H1 (cell line): ENCODE results near the gene TMEM139. TPM values are rescaled to one million over a fixed set of nuclear protein-coding genes. Genes with fewer than 3 reads are reported as not detected.

Experiments used
- CTCF ChIA-PET: fragments of 300-600 bp; sonication (Branson Sonifier 250); formaldehyde crosslinking; loops from one replicate; lab custom pipeline; 2021; ENCODE audit not compliant: partially characterized antibody; lab: Charles Lee
- POLR2A ChIA-PET: fragments of 300-600 bp; sonication (Branson Sonifier 250); formaldehyde crosslinking; loops from one replicate; lab custom pipeline; 2021; ENCODE audit warnings: inconsistent platforms; ENCODE audit not compliant: partially characterized antibody; lab: Charles Lee
- DNase-seq, 2 experiments: peaks; one replicate each; pipeline versions ENCODE4 v3.0.0 to v3.0.0-alpha.2; 2010 to 2022; ENCODE audit warnings: low spot score in 2 of 2, low read depth in 1 of 2, mixed read lengths in 1 of 2
- FAIRE-seq: peaks from 2 replicates; lab custom pipeline; 2011; peaks lifted over from hg19 to GRCh38; lab: Jason Lieb, UNC
- H2AFZ ChIP-seq: 2 replicates; pipeline ENCODE4 v1.8.1; 2012; ENCODE audit warnings: low read length, inconsistent platforms
- H2AK5ac ChIP-seq: 2 replicates; pipeline ENCODE4 v1.6.1; 2013; ENCODE audit warnings: low read depth, low read length
- H2BK120ac ChIP-seq: replicated peaks from 2 replicates; pipeline ENCODE3; 2013; ENCODE audit warnings: low read depth, low read length, inconsistent platforms
- H2BK12ac ChIP-seq: 2 replicates; pipeline ENCODE4 v1.6.1; 2013; ENCODE audit warnings: low read depth, low read length
- H2BK15ac ChIP-seq: 2 replicates; pipeline ENCODE4 v1.6.1; 2013; ENCODE audit warnings: low read length
- H2BK20ac ChIP-seq: 2 replicates; pipeline ENCODE4 v1.6.1; 2013; ENCODE audit warnings: low read length
- H2BK5ac ChIP-seq: 2 replicates; pipeline ENCODE4 v1.6.1; 2013; ENCODE audit warnings: low read depth, low read length
- H3K14ac ChIP-seq: 2 replicates; pipeline ENCODE4 v1.6.1; 2013; ENCODE audit warnings: inconsistent platforms; ENCODE audit not compliant: insufficient read length
- H3K18ac ChIP-seq: 2 replicates; pipeline ENCODE4 v1.6.1; 2013; ENCODE audit warnings: low read length; ENCODE audit errors: extremely low read depth
- H3K23ac ChIP-seq: 2 replicates; pipeline ENCODE4 v1.6.1; 2013; ENCODE audit warnings: inconsistent platforms; ENCODE audit not compliant: insufficient read length
- H3K23me2 ChIP-seq: 2 replicates; pipeline ENCODE4 v1.6.1; 2013; ENCODE audit warnings: low read depth, low read length
- H3K27ac ChIP-seq: 2 replicates; pipeline ENCODE4 v1.6.1; 2011; ENCODE audit warnings: low read depth, low read length, inconsistent platforms
- H3K27me3 ChIP-seq, 4 experiments: replicated peaks in 1 of 4; 1 replicate in 1 of 4; 2 replicates in 3 of 4; pipeline versions ENCODE4 v1.6.1 to v1.8.1; 2011 to 2013; ENCODE audit warnings: low read length in 3 of 4, mild to moderate bottlenecking in 3 of 4, inconsistent platforms in 2 of 4, mixed read lengths in 2 of 4, moderate library complexity in 1 of 4; ENCODE audit not compliant: control insufficient read depth in 3 of 4, insufficient read depth in 3 of 4; ENCODE audit errors: extremely low read depth in 1 of 4
- H3K36me3 ChIP-seq, 4 experiments: 2 replicates each; pipeline versions ENCODE4 v1.6.1 to v1.8.1; 2011 to 2013; ENCODE audit warnings: mild to moderate bottlenecking in 4 of 4, low read length in 3 of 4, moderate library complexity in 2 of 4, control low read depth in 1 of 4, inconsistent platforms in 1 of 4; ENCODE audit not compliant: insufficient read depth in 4 of 4, control insufficient read depth in 2 of 4
- H3K4ac ChIP-seq: replicated peaks from 2 replicates; pipeline ENCODE3; 2013; ENCODE audit warnings: low read length, low read depth, mixed read lengths, inconsistent platforms; ENCODE audit not compliant: insufficient read length
- H3K4me1 ChIP-seq, 4 experiments: replicated peaks in 1 of 4; 1 replicate in 1 of 4; 2 replicates in 3 of 4; pipeline versions ENCODE4 v1.6.1 to v1.8.1; 2011 to 2013; ENCODE audit warnings: low read length in 3 of 4, inconsistent platforms in 2 of 4, mixed read lengths in 1 of 4; ENCODE audit not compliant: insufficient read depth in 4 of 4, control insufficient read depth in 3 of 4
- H3K4me2 ChIP-seq, 2 experiments: 2 replicates each; pipeline versions ENCODE4 v1.6.1 to v1.8.1; 2011 to 2013; ENCODE audit warnings: low read depth in 2 of 2, low read length in 2 of 2, control low read depth in 1 of 2, inconsistent platforms in 1 of 2, mild to moderate bottlenecking in 1 of 2; ENCODE audit not compliant: insufficient read depth in 1 of 2
- H3K4me3 ChIP-seq, 4 experiments: fragments of 200-600, 300-600 bp in 1 of 4; sonication (generic), shearing (Covaris generic), sonication (Bioruptor Twin) in 1 of 4; 2 replicates each; pipeline versions ENCODE4 v1.5.1 to v1.8.1; 2011 to 2016; ENCODE audit warnings: low read length in 4 of 4, low read depth in 3 of 4, control low read depth in 2 of 4, inconsistent platforms in 2 of 4, mild to moderate bottlenecking in 2 of 4, mixed read lengths in 1 of 4, moderate library complexity in 1 of 4; ENCODE audit not compliant: insufficient read depth in 2 of 4; ENCODE audit errors: extremely low read depth in 1 of 4
- H3K56ac ChIP-seq: replicated peaks from 2 replicates; pipeline ENCODE3; 2013; ENCODE audit warnings: low read depth, mild to moderate bottlenecking, mixed read lengths, low read length, inconsistent platforms; ENCODE audit not compliant: insufficient read length
- H3K79me1 ChIP-seq: 2 replicates; pipeline ENCODE4 v1.6.1; 2013; ENCODE audit warnings: low read depth, low read length, control low read depth
- H3K79me2 ChIP-seq, 2 experiments: 2 replicates each; pipeline versions ENCODE4 v1.6.1 to v1.8.1; 2012 to 2013; ENCODE audit warnings: low read length in 2 of 2, mild to moderate bottlenecking in 2 of 2, inconsistent platforms in 1 of 2; ENCODE audit not compliant: insufficient read depth in 2 of 2, control insufficient read depth in 1 of 2
- H3K9ac ChIP-seq, 4 experiments: replicated peaks in 1 of 4; 1 replicate in 1 of 4; 2 replicates in 3 of 4; pipeline versions ENCODE4 v1.6.1 to v1.8.1; 2011 to 2013; ENCODE audit warnings: low read depth in 3 of 4, low read length in 3 of 4, control low read depth in 2 of 4, mild to moderate bottlenecking in 2 of 4, moderate library complexity in 2 of 4, inconsistent platforms in 1 of 4; ENCODE audit errors: extremely low read depth in 1 of 4
- H3K9me3 ChIP-seq, 2 experiments: 2 replicates each; pipeline versions ENCODE4 v1.6.1 to v1.8.1; 2012 to 2013; ENCODE audit warnings: mild to moderate bottlenecking in 2 of 2, moderate library complexity in 2 of 2, control low read depth in 1 of 2, inconsistent platforms in 1 of 2, low read depth in 1 of 2, low read length in 1 of 2, mixed read lengths in 1 of 2; ENCODE audit not compliant: insufficient read depth in 2 of 2
- H4K20me1 ChIP-seq, 2 experiments: replicated peaks in 1 of 2; 2 replicates each; pipeline versions ENCODE3 to v1.8.1; 2011 to 2013; ENCODE audit warnings: inconsistent platforms in 2 of 2, low read length in 2 of 2, mild to moderate bottlenecking in 1 of 2; ENCODE audit not compliant: insufficient read depth in 2 of 2, control insufficient read depth in 1 of 2
- H4K5ac ChIP-seq: 2 replicates; pipeline ENCODE4 v1.6.1; 2013; ENCODE audit warnings: low read length, low read depth, mixed read lengths, inconsistent platforms; ENCODE audit not compliant: insufficient read length
- H4K8ac ChIP-seq: 2 replicates; pipeline ENCODE4 v1.8.0; 2013; ENCODE audit warnings: mild to moderate bottlenecking, moderate library complexity, low read length, inconsistent platforms; ENCODE audit not compliant: insufficient read depth; ENCODE audit errors: extremely low read depth
- H4K91ac ChIP-seq: replicated peaks from 2 replicates; pipeline ENCODE3; 2013; ENCODE audit warnings: low read length, mixed read lengths, inconsistent platforms; ENCODE audit not compliant: insufficient read length
- ASH2L ChIP-seq: fragments of 200-600, 300-600 bp; sonication (generic); IDR thresholded peaks from one replicate; pipeline ENCODE4 v1.7.1; 2017; ENCODE audit warnings: low read length
- BCL11A ChIP-seq, 2 experiments: IDR thresholded peaks; one replicate each; pipeline ENCODE4 v1.6.1; 2011; ENCODE audit warnings: low read depth in 2 of 2, low read length in 2 of 2, mild to moderate bottlenecking in 2 of 2
- CEBPB ChIP-seq: IDR thresholded peaks from 2 replicates; pipeline ENCODE4 v1.6.1; 2012; ENCODE audit warnings: low read depth, low read length
- EGR1 ChIP-seq: IDR thresholded peaks from 2 replicates; pipeline ENCODE4 v1.6.1; 2011; ENCODE audit warnings: low read depth, low read length, borderline replicate concordance
- EP300 ChIP-seq, 2 experiments: IDR thresholded peaks; 1 replicate in 1 of 2; 2 replicates in 1 of 2; pipeline ENCODE4 v1.6.1; 2011 to 2012; ENCODE audit warnings: low read depth in 2 of 2, low read length in 2 of 2, mild to moderate bottlenecking in 2 of 2, borderline replicate concordance in 1 of 2, inconsistent platforms in 1 of 2, moderate library complexity in 1 of 2
- FOSL1 ChIP-seq: IDR thresholded peaks from 2 replicates; pipeline ENCODE4 v1.6.1; 2011; ENCODE audit warnings: mild to moderate bottlenecking, low read depth, low read length, moderate library complexity; ENCODE audit not compliant: insufficient read depth
- JUN ChIP-seq: IDR thresholded peaks from 2 replicates; pipeline ENCODE4 v1.6.1; 2011; ENCODE audit warnings: low read depth, mild to moderate bottlenecking, improper control_type of control experiment, low read length
- KDM4A ChIP-seq: IDR thresholded peaks from one replicate; pipeline ENCODE4 v1.7.1; 2012; ENCODE audit warnings: low read depth, mild to moderate bottlenecking, moderate library complexity, low read length, inconsistent platforms; ENCODE audit not compliant: severe bottlenecking
- MAFK ChIP-seq: IDR thresholded peaks from 2 replicates; pipeline ENCODE4 v1.6.1; 2012; ENCODE audit warnings: low read depth, mild to moderate bottlenecking, improper control_type of control experiment, low read length
- RXRA ChIP-seq: IDR thresholded peaks from 2 replicates; pipeline ENCODE4 v1.6.1; 2011; ENCODE audit warnings: low read depth, mild to moderate bottlenecking, low read length, moderate library complexity; ENCODE audit not compliant: insufficient read depth
- SP1 ChIP-seq: IDR thresholded peaks from 2 replicates; pipeline ENCODE4 v1.6.1; 2011; ENCODE audit warnings: low read depth, low read length
- SRF ChIP-seq: IDR thresholded peaks from 2 replicates; pipeline ENCODE4 v1.6.1; 2011; ENCODE audit warnings: mild to moderate bottlenecking, low read depth, low read length, moderate library complexity
- TCF12 ChIP-seq: IDR thresholded peaks from 2 replicates; pipeline ENCODE4 v1.6.1; 2011; ENCODE audit warnings: low read depth, mild to moderate bottlenecking, low read length
- WGBS, 2 experiments: shearing (Covaris generic) in 1 of 2; methylation state at CpG; one replicate each; pipeline versions ENCODE4 v1.1.6 to v1.1.7; 2013 to 2015; ENCODE audit warnings: low lambda C conversion rate in 2 of 2, mixed read lengths in 2 of 2, inconsistent platforms in 1 of 2, low coverage in 1 of 2, missing lambda C conversion rate in 1 of 2; ENCODE audit not compliant: insufficient replicate concordance in 2 of 2, insufficient coverage in 1 of 2, insufficient read length in 1 of 2; ENCODE audit errors: extremely low coverage in 1 of 2, missing lambda C conversion rate in 1 of 2; 5-methylcytosine and 5-hydroxymethylcytosine counted together
- polyA plus RNA-seq, 7 experiments: library from polyadenylated mRNA; depleted of rRNA in 3 of 7; stranded (reverse) in 5 of 7; unstranded in 2 of 7; fragments of >200 nt in 5 of 7; fragments of 200-250 nt in 2 of 7; gene quantifications; 1 replicate in 5 of 7; 2 replicates in 1 of 7; 4 replicates in 1 of 7; pipeline versions ENCODE4 v1.2.1 to v1.2.3, GENCODE V29; 2011 to 2013; ENCODE audit warnings: missing spikeins in 2 of 7, mixed read lengths in 2 of 7
- total RNA-seq: library from RNA; stranded (reverse); fragmentation: NEBNext Ultra II Directional; extraction: Animal tissue kit (Norgen Biotek cat#: 25700); gene quantifications from 2 replicates; pipeline ENCODE4 v1.2.1, GENCODE V29; 2021
- TF ChIP-seq, protein P1 (sequence below): IDR thresholded peaks from 2 replicates; pipeline ENCODE4 v1.6.1; 2011; ENCODE audit warnings: low read depth, mild to moderate bottlenecking, low read length; ENCODE audit not compliant: insufficient read depth

Gene TMEM139
- total and polyA plus RNA-seq, 2 of the 8 experiments (the other 6 are each of a cell fraction or from before 2014, with no cell fraction given), result 3.2 to 6.7 TPM

DNA sequence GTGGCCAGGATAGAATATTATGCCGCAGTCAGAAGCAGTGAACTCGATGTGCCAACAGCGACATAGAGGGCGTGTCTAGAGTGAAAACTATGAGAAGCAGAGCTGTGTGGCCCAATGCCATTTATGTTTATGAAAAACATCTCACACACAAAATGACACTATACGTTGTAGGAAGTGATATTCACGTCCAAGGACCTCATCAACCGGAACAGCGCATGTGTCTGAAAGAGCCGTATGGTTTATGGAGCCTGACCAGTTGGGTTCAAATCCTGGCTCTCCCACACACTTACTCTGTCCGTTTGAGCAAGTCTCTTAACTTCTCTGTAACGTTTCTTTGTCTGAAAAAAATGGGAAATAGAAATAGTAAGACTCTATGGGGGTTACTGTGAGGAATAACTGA, 42.5 kb upstream of the TMEM139 start:
- Histone ChIP-seq H3K4me1 (no peaks in the 10 kb centered on the region), H2BK120ac (no peak overlapping the region), H2BK20ac (no peak overlapping the region), H3K27me3 (no peaks in the 10 kb centered on the region; a peak in 2 of 7 replicates), H3K4me2 (no peak overlapping the region), H2AFZ (0 out of 2 replicates have a peak overlapping the region, but pooled peaks have one; percentile 19), H3K79me2 (no peaks in the 10 kb centered on the region)
- POLR2A ChIA-PET, result no interaction called here
- CTCF ChIA-PET, result interaction anchor here (0.6 to 6.5 kb wide), 8 partner anchors 8 to 148 kb away, joined by 3 to 91 read pairs (median 4); no protein-coding TSS in a partner anchor
- TF ChIP-seq SRF (no peak), MAFK (no peak), EGR1 (no peak), BCL11A (IDR thresholded peaks at IDR 0.05; ENCODE audit: low read depth in 2 of 2, low read length in 2 of 2) (no peak), ASH2L (no peak), CEBPB (no peak), SP1 (no peak), TCF12 (no peak), EP300 (IDR thresholded peaks at IDR 0.05; ENCODE audit: borderline replicate concordance in 1 of 2, low read depth in 2 of 2, low read length in 2 of 2) (no peak), KDM4A (no peak), RXRA (no peak), JUN (no peak), FOSL1 (no peak)
- TF ChIP-seq, protein P1, sequence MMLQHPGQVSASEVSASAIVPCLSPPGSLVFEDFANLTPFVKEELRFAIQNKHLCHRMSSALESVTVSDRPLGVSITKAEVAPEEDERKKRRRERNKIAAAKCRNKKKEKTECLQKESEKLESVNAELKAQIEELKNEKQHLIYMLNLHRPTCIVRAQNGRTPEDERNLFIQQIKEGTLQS, result no peak
- TF ChIP-seq, all 59 proteins: peak for 0
- Histone ChIP-seq H3K4ac (no peak overlapping the region), H3K36me3 (no peaks in the 10 kb centered on the region), H3K4me3 (no peak overlapping the region), H2AK5ac (no peak overlapping the region), H3K27ac (no peak overlapping the region), H3K9me3 (peaks cover under 1 to 3% of the 10 kb centered on the region in 2 experiments; a peak in 1 of 4 replicates), H2BK5ac (no peak overlapping the region), H4K5ac (no peak overlapping the region), H2BK15ac (no peak overlapping the region), H3K14ac (no peak overlapping the region), H3K56ac (no peak overlapping the region), H4K8ac (no peak overlapping the region), H4K91ac (no peak overlapping the region), H3K79me1 (no peaks in the 10 kb centered on the region), H3K23me2 (no peaks in the 10 kb centered on the region), H4K20me1 (no peaks in the 10 kb centered on the region), H3K9ac (no peak overlapping the region), H3K23ac (no peak overlapping the region), H3K18ac (no peak overlapping the region), H2BK12ac (no peak overlapping the region)
- FAIRE-seq (no peak), DNase-seq (no peak)
- 90% methylated on average over 11 of the region's 11 CpGs; no CpG with 5 or more reads in 1 of the 2 experiments for WGBS, 2 experiments
